A549 (cell line): Measurements from ENCODE around the gene DBNDD1.

Experiments
- CTCF ChIP-seq: fragments of >200 bp; sonication (Bioruptor Twin); formaldehyde crosslinking; IDR thresholded peaks from 3 replicates; pipeline ENCODE4 v1.5.1; 2016
- HOXB5 ChIP-seq: fragments of 250-450 bp; sonication (Bioruptor Pico); IDR thresholded peaks from 2 replicates; pipeline ENCODE4 v1.5.0; 2020; ENCODE audit warnings: mild to moderate bottlenecking, moderate library complexity
- RCOR1 ChIP-seq: fragments of 150-350 bp; IDR thresholded peaks from 2 replicates; pipeline ENCODE4 v1.6.1; 2014; ENCODE audit warnings: antibody characterized with exemption, low read length, low read depth
- ZSCAN20 ChIP-seq: fragments of 250-450 bp; sonication (Bioruptor Pico); IDR thresholded peaks from 2 replicates; pipeline ENCODE4 v1.8.0; 2022; ENCODE audit warnings: mild to moderate bottlenecking, moderate library complexity

GRCh38 chr16:89962754-89963498, 56.3 kb downstream of the DBNDD1 start:
- TF ChIP-seq CTCF (no peak), RCOR1 (no peak), HOXB5 (CRISPR knock-in tag) (no peak), ZSCAN20 (CRISPR knock-in tag) (no peak)
